ENCODE data around the gene TAAR9.

DNA sequence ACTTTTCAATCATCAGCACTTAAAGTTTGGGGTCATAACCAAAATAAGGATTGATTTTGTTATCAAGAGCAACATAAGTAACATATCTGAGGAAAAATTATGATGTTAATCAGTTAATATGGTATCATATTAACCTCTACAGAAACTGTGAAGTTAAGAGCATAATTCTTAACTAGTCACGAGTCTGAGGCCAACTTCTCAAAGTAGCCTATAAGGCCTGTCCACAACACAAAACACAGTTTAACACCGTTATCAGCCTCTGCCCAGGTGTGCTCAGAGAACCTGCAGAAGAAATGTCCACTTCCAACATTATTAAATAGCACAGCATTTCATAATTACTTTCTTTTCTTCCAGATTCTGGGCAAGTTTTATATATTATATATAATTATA is 26.3 kb upstream of the TAAR9 start:
- TF ChIP-seq CTCF (IDR thresholded peaks at IDR 0.05) (no peak), POLR2A (IDR thresholded peaks at IDR 0.05) (no peak)
